CD14-positive monocyte (primary cell): ENCODE data around the gene TMTC3. TPM values are rescaled to one million over a fixed set of nuclear protein-coding genes. Genes with fewer than 3 reads are reported as not detected.

Source experiments
- DNase-seq, 3 donors: peaks; one replicate each; pipeline ENCODE4 v3.0.0-alpha.2; 2011 to 2022
- H2AFZ ChIP-seq: 2 replicates; pipeline ENCODE4 v1.6.0; 2012; ENCODE audit warnings: mild to moderate bottlenecking, low read depth, low read length, inconsistent platforms; ENCODE audit not compliant: insufficient read depth, poor library complexity, severe bottlenecking
- H3K27ac ChIP-seq, 2 donors: 1 replicate in 1 of 2; 2 replicates in 1 of 2; pipeline ENCODE4 v1.5.1; 2012 to 2013; ENCODE audit warnings: low read length in 2 of 2, control low read depth in 1 of 2, inconsistent platforms in 1 of 2, low read depth in 1 of 2, mild to moderate bottlenecking in 1 of 2
- H3K27me3 ChIP-seq, 2 donors: one replicate each; pipeline versions ENCODE4 v1.6.0 to v1.6.1; 2011 to 2013; ENCODE audit warnings: low read length in 2 of 2; ENCODE audit not compliant: control insufficient read depth in 2 of 2, insufficient read depth in 2 of 2
- H3K36me3 ChIP-seq, 2 donors: replicated peaks in 1 of 2; 1 replicate in 1 of 2; 2 replicates in 1 of 2; pipeline versions ENCODE4 v1.5.1 to v1.6.1; 2012 to 2013; ENCODE audit warnings: low read length in 2 of 2, control low read depth in 1 of 2, inconsistent platforms in 1 of 2, mild to moderate bottlenecking in 1 of 2; ENCODE audit not compliant: insufficient read depth in 2 of 2, control insufficient read depth in 1 of 2
- H3K4me1 ChIP-seq, 2 donors: 1 replicate in 1 of 2; 2 replicates in 1 of 2; pipeline versions ENCODE4 v1.5.1 to v1.6.1; 2012 to 2013; ENCODE audit warnings: low read length in 2 of 2, control low read depth in 1 of 2, inconsistent platforms in 1 of 2, mild to moderate bottlenecking in 1 of 2, moderate library complexity in 1 of 2; ENCODE audit not compliant: insufficient read depth in 2 of 2, control insufficient read depth in 1 of 2
- H3K4me2 ChIP-seq: replicated peaks from 2 replicates; pipeline ENCODE3; 2012; ENCODE audit warnings: low read length, moderate library complexity, mild to moderate bottlenecking; ENCODE audit not compliant: poor library complexity, severe bottlenecking; ENCODE audit errors: extremely low read depth
- H3K4me3 ChIP-seq, 3 experiments: fragments of 200-600 bp in 1 of 3; sonication (generic) in 1 of 3; replicated peaks in 1 of 3; 1 replicate in 2 of 3; 2 replicates in 1 of 3; pipeline ENCODE4 v1.5.1; 2011 to 2013; ENCODE audit warnings: low read length in 3 of 3, mild to moderate bottlenecking in 3 of 3, control low read depth in 2 of 3, low read depth in 2 of 3, inconsistent platforms in 1 of 3, moderate library complexity in 1 of 3
- H3K79me2 ChIP-seq: 2 replicates; pipeline ENCODE4 v1.6.0; 2012; ENCODE audit warnings: mild to moderate bottlenecking, control low read depth, inconsistent platforms, low read length, moderate library complexity; ENCODE audit not compliant: insufficient read depth
- H3K9ac ChIP-seq: 2 replicates; pipeline ENCODE4 v1.6.0; 2017; ENCODE audit warnings: low read length, mild to moderate bottlenecking; ENCODE audit not compliant: insufficient read depth, poor library complexity, severe bottlenecking
- H3K9me3 ChIP-seq, 2 donors: replicated peaks in 1 of 2; 1 replicate in 1 of 2; 2 replicates in 1 of 2; pipeline versions ENCODE4 v1.5.1 to v1.6.1; 2012 to 2013; ENCODE audit warnings: low read length in 2 of 2, control low read depth in 1 of 2; ENCODE audit not compliant: control insufficient read depth in 1 of 2, insufficient read depth in 1 of 2
- H4K20me1 ChIP-seq: 2 replicates; pipeline ENCODE4 v1.6.0; 2012; ENCODE audit warnings: mild to moderate bottlenecking, low read length, control low read depth, moderate library complexity; ENCODE audit not compliant: insufficient read depth
- H3K27ac Mint-ChIP-seq, 7 donors: one replicate each; pipeline ENCODE4 v1.8.0; 2020; ENCODE audit warnings: mild to moderate bottlenecking in 7 of 7, mixed read lengths in 7 of 7, moderate library complexity in 6 of 7, inconsistent platforms in 2 of 7
- H3K27me3 Mint-ChIP-seq, 3 donors: one replicate each; pipeline ENCODE4 v1.8.0; 2021 to 2022; ENCODE audit warnings: low read depth in 3 of 3, mild to moderate bottlenecking in 3 of 3, mixed read lengths in 3 of 3, moderate library complexity in 3 of 3, inconsistent platforms in 1 of 3
- H3K36me3 Mint-ChIP-seq, 2 donors: one replicate each; pipeline ENCODE4 v1.8.0; 2020; ENCODE audit warnings: mixed read lengths in 2 of 2, inconsistent platforms in 1 of 2, mild to moderate bottlenecking in 1 of 2
- H3K4me1 Mint-ChIP-seq: one replicate; pipeline ENCODE4 v1.8.0; 2020; ENCODE audit warnings: mild to moderate bottlenecking, mixed read lengths
- H3K4me3 Mint-ChIP-seq, 2 donors: one replicate each; pipeline ENCODE4 v1.8.0; 2020; ENCODE audit warnings: mild to moderate bottlenecking in 2 of 2, mixed read lengths in 2 of 2, moderate library complexity in 1 of 2
- H3K9me3 Mint-ChIP-seq, 7 donors: one replicate each; pipeline ENCODE4 v1.8.0; 2020 to 2022; ENCODE audit warnings: mixed read lengths in 7 of 7, mild to moderate bottlenecking in 6 of 7, moderate library complexity in 6 of 7, inconsistent platforms in 2 of 7
- WGBS: methylation state at CpG from one replicate; pipeline ENCODE4 v1.1.5; 2013; ENCODE audit warnings: missing lambda C conversion rate; ENCODE audit not compliant: insufficient coverage; 5-methylcytosine and 5-hydroxymethylcytosine counted together
- intact Hi-C, 2 donors: fragments of 100-400 bp; cut with micrococcal nuclease; formaldehyde crosslinking; loops; one replicate each; pipeline versions ENCODE4 v1.15.0 to v1.15.1; 2023
- polyA plus RNA-seq, 3 donors: library from polyadenylated mRNA; depleted of rRNA in 1 of 3; unstranded in 2 of 3; stranded (reverse) in 1 of 3; fragments of 300-500 nt in 2 of 3; fragments of >200 nt in 1 of 3; fragmentation: Illumina TruSeq in 2 of 3; gene quantifications; 1 replicate in 2 of 3; 2 replicates in 1 of 3; pipeline ENCODE4 v1.2.3, GENCODE V29; 2012 to 2021
- TF ChIP-seq, protein P1 (sequence below): fragments of 200-600 bp; IDR thresholded peaks from one replicate; pipeline ENCODE4 v1.8.0; 2022; ENCODE audit warnings: antibody characterized with exemption, mild to moderate bottlenecking

Gene TMTC3
- polyA plus RNA-seq, 3 donors: 1.1 to 2.2 (median 1.2) TPM

GRCh38 chr12:88142610-88142991 is 494 bp downstream of the TMTC3 start:
- H2AFZ ChIP-seq: peak overlapping the region; percentile 99
- H3K4me1 ChIP-seq: peaks cover 14 to 20% of the 10 kb centered on the region in 2 donors
- no peaks in the 10 kb centered on the region for H3K27me3 ChIP-seq
- intact Hi-C loops: loop anchor here in 1 of 2 donors (10.0 kb wide), 1 partner anchor 1382 kb away; the partner anchor contains the start of genes GALNT4 and POC1B
- Mint-ChIP-seq H3K36me3 (peaks cover 2 to 3% of the 10 kb centered on the region in 2 donors), H3K4me3 (peak overlapping the region; percentile 88 to 93), H3K27ac (peak overlapping the region; percentile 53 to 95 (median 73)), H3K4me1 (peaks cover 18% of the 10 kb centered on the region), H3K27me3 (no peaks in the 10 kb centered on the region), H3K9me3 (no peaks in the 10 kb centered on the region)
- H4K20me1 ChIP-seq: no peaks in the 10 kb centered on the region
- peak overlapping the region; percentile 91 for H3K4me2 ChIP-seq
- H3K9me3 ChIP-seq: no peaks in the 10 kb centered on the region
- H3K9ac ChIP-seq: peak overlapping the region; percentile 68
- H3K36me3 ChIP-seq: no peaks in the 10 kb centered on the region
- TF ChIP-seq, protein P1, sequence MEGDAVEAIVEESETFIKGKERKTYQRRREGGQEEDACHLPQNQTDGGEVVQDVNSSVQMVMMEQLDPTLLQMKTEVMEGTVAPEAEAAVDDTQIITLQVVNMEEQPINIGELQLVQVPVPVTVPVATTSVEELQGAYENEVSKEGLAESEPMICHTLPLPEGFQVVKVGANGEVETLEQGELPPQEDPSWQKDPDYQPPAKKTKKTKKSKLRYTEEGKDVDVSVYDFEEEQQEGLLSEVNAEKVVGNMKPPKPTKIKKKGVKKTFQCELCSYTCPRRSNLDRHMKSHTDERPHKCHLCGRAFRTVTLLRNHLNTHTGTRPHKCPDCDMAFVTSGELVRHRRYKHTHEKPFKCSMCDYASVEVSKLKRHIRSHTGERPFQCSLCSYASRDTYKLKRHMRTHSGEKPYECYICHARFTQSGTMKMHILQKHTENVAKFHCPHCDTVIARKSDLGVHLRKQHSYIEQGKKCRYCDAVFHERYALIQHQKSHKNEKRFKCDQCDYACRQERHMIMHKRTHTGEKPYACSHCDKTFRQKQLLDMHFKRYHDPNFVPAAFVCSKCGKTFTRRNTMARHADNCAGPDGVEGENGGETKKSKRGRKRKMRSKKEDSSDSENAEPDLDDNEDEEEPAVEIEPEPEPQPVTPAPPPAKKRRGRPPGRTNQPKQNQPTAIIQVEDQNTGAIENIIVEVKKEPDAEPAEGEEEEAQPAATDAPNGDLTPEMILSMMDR: no peak
- H3K27ac ChIP-seq: peak overlapping the region; percentile 29 to 71
- H3K4me3 ChIP-seq: peak overlapping the region; percentile 54 to 88 (median 65)
- peak in 1 of 3 donors; percentile 6 for DNase-seq
- WGBS: 0% methylated on average over 15 of the region's 18 CpGs
- peaks cover 6% of the 10 kb centered on the region for H3K79me2 ChIP-seq

DNA sequence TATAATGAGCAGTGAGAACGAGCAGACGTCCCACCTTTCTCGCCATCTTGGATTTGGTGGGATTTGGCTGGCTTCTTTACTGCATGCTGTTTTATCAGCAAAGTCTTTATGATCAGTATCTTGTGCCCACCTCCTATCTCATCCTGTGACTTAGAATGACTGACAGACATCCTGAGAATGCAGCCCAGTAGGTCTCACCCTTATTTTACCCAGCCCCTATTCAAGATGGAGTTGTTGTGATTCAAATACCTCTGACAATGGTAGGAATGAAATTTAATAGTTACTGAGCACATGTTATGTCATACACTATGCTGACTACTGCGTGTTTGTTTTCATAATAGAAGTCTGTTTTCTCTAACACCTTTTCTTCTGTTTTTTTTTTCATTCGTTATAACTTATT is 1.9 kb downstream of the TMTC3 start:
- Mint-ChIP-seq H3K4me1 (peaks cover 18% of the 10 kb centered on the region), H3K27ac (peak overlapping the region in 1 of 7 donors; percentile 64), H3K27me3 (no peaks in the 10 kb centered on the region), H3K36me3 (peaks cover 2% of the 10 kb centered on the region in 2 donors), H3K4me3 (no peak overlapping the region), H3K9me3 (no peaks in the 10 kb centered on the region)
- H4K20me1 ChIP-seq: no peaks in the 10 kb centered on the region
- no peak overlapping the region for H3K4me3 ChIP-seq
- H3K9ac ChIP-seq: no peak overlapping the region
- H3K36me3 ChIP-seq: no peaks in the 10 kb centered on the region
- no peak overlapping the region for H3K4me2 ChIP-seq
- H3K27me3 ChIP-seq: no peaks in the 10 kb centered on the region
- no CpG with 5 or more reads among the region's 5 CpGs for WGBS
- H3K4me1 ChIP-seq: peaks cover 14 to 20% of the 10 kb centered on the region in 2 donors
- TF ChIP-seq, protein P1: no peak
- H3K27ac ChIP-seq: no peak overlapping the region
- no peak overlapping the region for H2AFZ ChIP-seq
- H3K9me3 ChIP-seq: no peaks in the 10 kb centered on the region
- no peak for DNase-seq
- intact Hi-C loops: loop anchor here in 1 of 2 donors (10.0 kb wide), 1 partner anchor 1381 kb away; the partner anchor contains the start of genes GALNT4 and POC1B
- peaks cover 6% of the 10 kb centered on the region for H3K79me2 ChIP-seq
